WTC11 (cell line): ENCODE measurements around the gene BCKDHA.

Experiments used
- ATF2 ChIP-seq: sonication (generic); formaldehyde crosslinking; IDR thresholded peaks from 2 replicates; pipeline ENCODE4 v1.8.1; 2022; ENCODE audit warnings: low read depth, missing genetic modification reagents, borderline replicate concordance
- ATF3 ChIP-seq: sonication (generic); formaldehyde crosslinking; conservative IDR thresholded peaks from 2 replicates; pipeline ENCODE4 v1.8.1; 2022; ENCODE audit warnings: mild to moderate bottlenecking, missing genetic modification reagents
- CTCF ChIP-seq: fragments of 200-600 bp; IDR thresholded peaks from 2 replicates; pipeline ENCODE4 v1.8.0; 2022; ENCODE audit warnings: antibody characterized with exemption
- E2F1 ChIP-seq: sonication (generic); formaldehyde crosslinking; IDR thresholded peaks from 2 replicates; pipeline ENCODE4 v1.8.0; 2022; ENCODE audit warnings: mild to moderate bottlenecking, missing genetic modification reagents
- MAX ChIP-seq: sonication (generic); formaldehyde crosslinking; IDR thresholded peaks from 2 replicates; pipeline ENCODE4 v1.8.0; 2022; ENCODE audit warnings: mild to moderate bottlenecking, missing genetic modification reagents
- PREB ChIP-seq: sonication (generic); formaldehyde crosslinking; IDR thresholded peaks from 2 replicates; pipeline ENCODE4 v1.8.1; 2022; ENCODE audit warnings: mild to moderate bottlenecking, missing genetic modification reagents, moderate library complexity, borderline replicate concordance
- SP1 ChIP-seq: sonication (generic); formaldehyde crosslinking; conservative IDR thresholded peaks from 2 replicates; pipeline ENCODE4 v1.8.1; 2022; ENCODE audit warnings: missing genetic modification reagents
- TEAD1 ChIP-seq: sonication (generic); formaldehyde crosslinking; IDR thresholded peaks from 2 replicates; pipeline ENCODE4 v1.8.0; 2022; ENCODE audit warnings: mild to moderate bottlenecking, missing genetic modification reagents
- ZNF263 ChIP-seq: sonication (generic); formaldehyde crosslinking; IDR thresholded peaks from 2 replicates; pipeline ENCODE4 v1.8.1; 2022; ENCODE audit warnings: low read depth, mild to moderate bottlenecking, moderate library complexity, missing genetic modification reagents
- ZNF281 ChIP-seq: sonication (generic); formaldehyde crosslinking; IDR thresholded peaks from 2 replicates; pipeline ENCODE4 v1.8.0; 2023; ENCODE audit warnings: mild to moderate bottlenecking, missing genetic modification reagents
- TF ChIP-seq, protein P1 (sequence below): sonication (generic); formaldehyde crosslinking; IDR thresholded peaks from 2 replicates; pipeline ENCODE4 v1.8.0; 2022; ENCODE audit warnings: missing genetic modification reagents

DNA sequence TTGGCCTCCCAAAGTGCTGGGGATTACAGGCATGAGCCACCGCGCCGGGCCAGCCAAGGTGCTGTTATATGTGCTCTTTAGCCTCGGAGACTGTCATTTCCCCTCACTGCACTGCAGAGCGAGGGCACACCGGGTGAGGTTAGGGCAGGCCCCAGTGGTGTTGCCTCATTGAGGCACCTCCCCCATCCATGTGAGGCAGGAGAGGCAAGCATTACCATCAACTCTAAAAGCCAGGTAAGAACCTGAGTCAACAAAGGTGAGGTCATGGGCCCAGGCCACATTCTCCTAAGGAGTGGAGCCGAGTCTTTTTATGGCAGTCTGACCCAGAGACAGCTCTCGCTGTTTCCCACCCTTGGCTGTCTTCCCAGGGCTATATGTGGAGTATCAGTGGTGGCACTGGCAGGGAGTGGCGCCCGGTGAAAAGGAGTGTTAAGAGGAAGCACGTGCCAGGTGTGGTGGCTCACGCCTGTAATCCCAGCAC is 18.6 kb downstream of the BCKDHA start:
- TF ChIP-seq SP1 (CRISPR knock-in tag) = no peak
- TF ChIP-seq E2F1 (CRISPR knock-in tag) = no peak
- no peak for TF ChIP-seq ATF3 (CRISPR knock-in tag)
- TF ChIP-seq, protein P1, sequence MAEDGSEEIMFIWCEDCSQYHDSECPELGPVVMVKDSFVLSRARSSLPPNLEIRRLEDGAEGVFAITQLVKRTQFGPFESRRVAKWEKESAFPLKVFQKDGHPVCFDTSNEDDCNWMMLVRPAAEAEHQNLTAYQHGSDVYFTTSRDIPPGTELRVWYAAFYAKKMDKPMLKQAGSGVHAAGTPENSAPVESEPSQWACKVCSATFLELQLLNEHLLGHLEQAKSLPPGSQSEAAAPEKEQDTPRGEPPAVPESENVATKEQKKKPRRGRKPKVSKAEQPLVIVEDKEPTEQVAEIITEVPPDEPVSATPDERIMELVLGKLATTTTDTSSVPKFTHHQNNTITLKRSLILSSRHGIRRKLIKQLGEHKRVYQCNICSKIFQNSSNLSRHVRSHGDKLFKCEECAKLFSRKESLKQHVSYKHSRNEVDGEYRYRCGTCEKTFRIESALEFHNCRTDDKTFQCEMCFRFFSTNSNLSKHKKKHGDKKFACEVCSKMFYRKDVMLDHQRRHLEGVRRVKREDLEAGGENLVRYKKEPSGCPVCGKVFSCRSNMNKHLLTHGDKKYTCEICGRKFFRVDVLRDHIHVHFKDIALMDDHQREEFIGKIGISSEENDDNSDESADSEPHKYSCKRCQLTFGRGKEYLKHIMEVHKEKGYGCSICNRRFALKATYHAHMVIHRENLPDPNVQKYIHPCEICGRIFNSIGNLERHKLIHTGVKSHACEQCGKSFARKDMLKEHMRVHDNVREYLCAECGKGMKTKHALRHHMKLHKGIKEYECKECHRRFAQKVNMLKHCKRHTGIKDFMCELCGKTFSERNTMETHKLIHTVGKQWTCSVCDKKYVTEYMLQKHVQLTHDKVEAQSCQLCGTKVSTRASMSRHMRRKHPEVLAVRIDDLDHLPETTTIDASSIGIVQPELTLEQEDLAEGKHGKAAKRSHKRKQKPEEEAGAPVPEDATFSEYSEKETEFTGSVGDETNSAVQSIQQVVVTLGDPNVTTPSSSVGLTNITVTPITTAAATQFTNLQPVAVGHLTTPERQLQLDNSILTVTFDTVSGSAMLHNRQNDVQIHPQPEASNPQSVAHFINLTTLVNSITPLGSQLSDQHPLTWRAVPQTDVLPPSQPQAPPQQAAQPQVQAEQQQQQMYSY (CRISPR knock-in tag) = no peak
- TF ChIP-seq ATF2 = no peak
- TF ChIP-seq TEAD1 (CRISPR knock-in tag) = no peak
- no peak for TF ChIP-seq CTCF
- TF ChIP-seq MAX (CRISPR knock-in tag) = no peak
- no peak for TF ChIP-seq PREB (CRISPR knock-in tag)
- no peak for TF ChIP-seq ZNF263
- no peak for TF ChIP-seq ZNF281
